Renal cortical epithelial cell (primary cell): ENCODE measurements around the gene SLAMF6. TPM values are rescaled to one million over a fixed set of nuclear protein-coding genes. Genes with fewer than 3 reads are reported as not detected.
"Not testable (repeated sequence)": the region's sequence is repeated elsewhere in the genome, so short reads cannot be mapped to it uniquely, and the experiment has no call there.

Source experiments
- DNase-seq: peaks from one replicate; pipeline ENCODE4 v3.0.0-alpha.2; 2011; ENCODE audit warnings: low read depth
- total RNA-seq: library from RNA; depleted of rRNA; stranded (reverse); fragments of >200 nt; gene quantifications from 2 replicates; pipeline ENCODE4 v1.2.3, GENCODE V29; 2014

SLAMF6 gene
- not detected in 2 replicates for total RNA-seq

DNA sequence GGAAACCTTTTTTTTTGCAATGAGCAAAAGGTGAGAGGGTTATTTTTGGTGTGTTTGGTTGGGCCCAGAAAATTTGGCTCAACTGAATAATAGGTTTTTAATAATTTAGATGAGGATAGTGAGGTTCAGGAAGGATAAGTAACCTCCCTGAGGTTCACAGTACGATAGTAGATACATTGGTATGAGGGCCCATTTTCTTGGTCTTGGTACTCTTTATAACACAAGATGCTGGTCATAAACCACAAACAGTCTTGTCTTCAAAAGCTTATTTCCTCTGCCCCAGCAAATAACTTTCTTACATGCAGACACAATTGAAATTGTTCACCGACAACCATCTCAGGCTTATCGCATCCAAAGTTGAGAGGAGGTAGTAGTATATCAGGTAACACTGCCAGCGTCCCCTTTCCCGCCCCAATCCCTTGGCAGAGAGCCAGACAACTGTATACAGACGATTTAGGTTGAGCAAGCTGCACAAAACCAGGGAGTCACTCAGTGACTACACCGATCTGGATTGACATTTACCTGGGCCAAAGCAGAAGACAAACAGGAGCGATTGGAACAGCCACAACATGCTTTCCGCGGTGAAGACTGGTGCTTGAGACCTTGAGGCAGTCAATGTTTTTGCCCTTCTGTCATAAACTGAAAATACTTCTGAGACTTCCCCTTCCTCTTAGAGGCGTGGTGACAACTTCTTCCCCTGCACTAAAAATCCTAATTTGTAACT lies at the start of gene SLAMF6:
SLAMF6 (minus strand) TSS at position 634 of the 724 bp plus-strand sequence; CDS start at position 571, 63 bp downstream.
- DNase-seq = no peak

DNA sequence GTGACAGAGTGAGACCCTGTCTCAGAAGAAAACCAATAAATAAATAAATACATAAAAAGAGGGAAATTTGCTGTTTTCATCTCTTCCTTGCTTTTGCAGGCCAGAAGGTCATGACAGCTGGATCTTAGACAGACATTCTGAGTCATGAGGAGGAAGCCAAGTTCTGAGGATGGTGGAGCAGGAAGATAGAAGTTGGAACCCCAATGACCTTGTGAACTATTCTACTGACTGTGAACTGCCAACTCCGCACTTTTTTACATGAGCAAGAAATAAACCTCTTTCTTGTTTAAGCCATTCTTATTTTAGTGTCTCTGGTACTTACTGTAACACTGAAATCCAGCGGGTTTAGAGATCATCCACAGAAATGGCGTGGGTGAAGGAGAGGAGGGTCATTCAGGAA lies 47.8 kb upstream of the SLAMF6 start:
- no peak for DNase-seq

DNA sequence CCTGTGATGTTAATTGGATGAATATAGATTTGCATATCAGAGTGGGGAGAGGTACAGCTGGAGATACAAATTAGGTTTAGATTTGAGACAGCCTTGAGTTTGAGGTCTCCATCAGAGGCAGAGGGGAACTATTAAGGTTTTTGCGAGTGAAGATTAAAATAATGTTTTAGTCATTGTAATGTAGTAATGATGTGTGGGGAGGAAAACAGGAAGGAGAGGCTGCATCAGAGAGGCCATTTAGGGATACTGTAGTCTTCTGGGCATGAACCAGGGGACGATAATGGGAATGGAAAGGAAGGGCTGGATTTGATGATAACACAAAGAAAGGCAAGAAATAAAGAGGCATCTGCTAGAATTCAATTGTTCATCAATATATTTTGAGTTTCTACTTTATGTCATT lies 46.8 kb upstream of the SLAMF6 start:
- DNase-seq = no peak

DNA sequence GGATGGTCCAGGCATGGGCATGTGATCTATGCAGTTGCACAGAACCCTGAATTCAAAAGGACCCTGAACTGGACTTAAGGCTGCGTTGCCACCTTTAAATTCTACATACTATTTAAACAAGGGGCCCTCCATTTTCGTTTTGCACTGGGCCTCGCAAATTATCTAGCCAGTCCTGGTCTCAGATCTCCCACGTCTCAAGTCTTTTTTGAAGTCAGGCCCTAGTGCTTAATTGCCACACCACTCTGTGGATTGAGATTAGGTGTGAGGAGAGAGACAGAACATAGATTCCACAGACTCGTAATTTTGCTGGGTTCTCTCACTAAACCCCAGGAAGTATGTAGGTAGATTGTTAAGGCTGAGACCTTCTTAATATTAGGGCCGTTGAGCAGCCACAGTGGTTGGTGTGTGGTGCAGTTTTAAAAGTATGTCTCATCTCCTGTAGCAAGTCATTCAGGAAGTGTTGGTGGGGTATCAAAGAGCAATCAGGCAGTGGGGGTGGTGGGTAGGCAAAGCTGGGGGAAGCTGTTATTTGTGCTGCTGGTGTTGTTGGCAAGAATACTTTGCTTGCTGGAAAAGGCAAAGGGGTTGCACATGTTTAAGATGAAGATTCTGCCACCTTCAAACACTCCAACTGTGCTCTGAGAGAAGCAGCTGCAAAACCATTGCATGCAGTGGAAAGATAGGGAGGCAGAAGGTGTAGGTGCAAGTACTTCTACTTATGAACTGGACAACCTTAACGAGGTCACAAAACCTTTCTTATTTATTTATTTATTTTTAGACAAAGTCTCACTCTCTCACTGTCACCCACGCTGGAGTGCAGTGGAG lies 45.0 kb upstream of the SLAMF6 start:
- no peak for DNase-seq

DNA sequence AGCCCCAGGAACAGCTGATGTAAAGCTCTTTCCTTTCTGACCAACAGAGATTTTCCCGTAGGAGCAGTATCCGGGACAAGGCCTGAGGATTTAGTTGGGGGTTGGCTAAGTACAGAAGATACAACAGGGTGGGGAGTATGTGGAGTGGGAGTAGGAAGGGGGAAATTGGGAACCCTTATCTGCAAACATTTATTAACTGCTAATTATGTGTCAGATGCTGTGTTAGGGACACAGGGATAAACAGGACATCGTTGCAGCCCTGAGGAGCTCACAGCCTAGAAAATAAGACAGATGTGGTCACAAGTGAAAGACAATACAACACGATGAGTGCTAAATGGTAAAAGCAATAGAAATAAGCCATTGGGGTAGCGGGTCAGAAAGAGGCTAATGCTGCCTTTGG lies 44.3 kb upstream of the SLAMF6 start:
- DNase-seq = no peak

DNA sequence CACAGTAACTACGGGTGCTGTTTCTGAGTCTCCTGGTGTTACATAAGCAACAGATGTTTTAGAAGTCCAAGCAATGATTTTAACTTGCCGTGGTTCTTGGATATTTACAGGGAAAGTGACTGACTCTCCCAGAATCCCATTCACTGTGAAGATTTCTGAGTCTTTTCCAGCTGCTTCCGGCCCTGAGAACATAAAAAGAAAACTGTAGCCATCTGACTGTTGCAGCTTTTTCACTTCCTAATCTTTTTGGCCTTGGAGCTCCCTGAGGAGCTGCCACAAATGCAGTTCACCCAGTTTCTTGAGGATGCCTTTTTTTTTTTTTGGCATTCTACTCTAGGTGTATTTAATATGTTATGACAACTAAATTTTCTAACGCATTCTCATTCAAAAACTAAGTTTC lies 42.5 kb upstream of the SLAMF6 start:
- no peak for DNase-seq

DNA sequence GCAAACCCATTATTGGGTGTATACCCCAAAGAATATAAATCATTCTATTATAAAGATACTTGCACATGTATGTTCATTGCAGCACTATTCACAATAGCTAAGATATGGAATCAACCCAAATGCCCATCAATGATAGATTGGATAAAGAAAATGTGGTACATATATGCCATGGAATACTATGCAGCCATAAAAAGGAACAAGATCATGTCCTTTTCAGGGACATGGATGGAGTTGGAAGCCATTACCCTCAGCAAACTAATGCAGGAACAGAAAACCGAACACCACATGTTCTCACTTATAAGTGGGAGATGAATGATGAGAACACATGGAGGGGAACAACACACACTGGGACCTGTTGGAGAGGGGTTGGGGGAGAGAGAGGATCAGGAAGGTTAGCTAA lies 40.2 kb upstream of the SLAMF6 start:
- DNase-seq = not testable (repeated sequence)

DNA sequence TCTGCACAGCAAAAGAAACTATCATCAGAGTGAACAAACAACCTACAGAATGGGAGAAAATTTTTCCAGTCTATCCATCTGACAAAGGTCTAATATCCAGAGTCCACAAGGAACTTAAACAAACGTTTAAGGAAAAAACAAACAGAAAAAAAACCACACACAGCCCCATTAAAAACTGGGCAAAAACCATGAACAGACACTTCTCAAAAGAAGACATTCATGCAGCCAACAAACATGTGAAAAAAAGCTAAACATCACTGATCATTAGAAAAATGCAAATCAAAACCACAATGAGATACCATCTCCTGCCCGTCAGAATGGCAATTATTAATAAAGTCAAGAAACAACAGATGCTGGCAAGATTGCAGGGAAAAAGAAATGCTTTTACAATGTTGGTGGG lies 39.7 kb upstream of the SLAMF6 start:
- DNase-seq = not testable (repeated sequence)

DNA sequence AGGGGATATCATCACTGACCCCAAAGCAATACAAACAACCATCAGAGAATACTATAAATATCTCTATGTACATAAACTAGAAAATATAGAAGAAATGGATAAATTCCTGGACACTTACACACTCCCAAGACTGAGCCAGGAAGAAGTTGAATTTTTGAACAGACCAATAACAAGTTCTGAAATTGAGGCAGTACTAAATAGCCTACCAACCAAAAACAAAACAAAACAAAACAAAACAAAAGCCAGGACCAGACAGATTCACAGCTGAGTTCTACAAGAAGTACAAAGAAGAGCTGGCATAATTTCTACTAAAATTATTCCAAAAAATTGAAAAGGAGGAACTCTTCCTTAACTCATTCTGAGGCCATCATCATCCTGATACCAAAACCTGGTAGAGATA lies 37.8 kb upstream of the SLAMF6 start:
- no peak for DNase-seq

DNA sequence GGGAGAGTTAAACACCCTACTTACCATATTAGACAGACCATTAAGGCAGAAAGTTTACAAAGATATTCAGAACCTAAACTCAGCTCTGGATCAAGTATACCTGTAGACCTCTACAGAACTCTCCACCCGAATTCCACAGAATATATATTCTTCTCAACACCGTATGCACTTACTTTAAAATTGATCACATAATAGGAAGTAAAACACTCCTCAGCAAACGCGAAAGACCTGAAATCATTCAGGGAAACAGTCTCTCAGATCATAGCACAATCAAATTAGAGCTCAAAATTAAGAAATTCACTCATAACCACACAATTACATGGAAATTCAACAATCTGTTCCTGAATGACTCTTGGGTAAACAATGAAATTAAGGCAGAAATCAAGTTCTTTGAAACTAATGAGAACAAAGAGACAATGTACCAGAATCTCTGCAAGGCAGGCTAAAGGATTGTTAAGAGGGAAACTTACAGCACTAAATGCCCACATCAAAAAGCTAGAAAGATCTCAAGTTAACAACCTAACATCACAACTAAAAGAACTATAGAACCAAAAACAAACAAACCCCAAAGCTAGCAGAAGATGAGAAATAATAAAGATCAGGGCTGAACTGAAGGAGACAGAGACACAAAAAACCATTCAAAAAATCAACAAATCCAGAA lies 37.1 kb upstream of the SLAMF6 start:
- DNase-seq = no peak

DNA sequence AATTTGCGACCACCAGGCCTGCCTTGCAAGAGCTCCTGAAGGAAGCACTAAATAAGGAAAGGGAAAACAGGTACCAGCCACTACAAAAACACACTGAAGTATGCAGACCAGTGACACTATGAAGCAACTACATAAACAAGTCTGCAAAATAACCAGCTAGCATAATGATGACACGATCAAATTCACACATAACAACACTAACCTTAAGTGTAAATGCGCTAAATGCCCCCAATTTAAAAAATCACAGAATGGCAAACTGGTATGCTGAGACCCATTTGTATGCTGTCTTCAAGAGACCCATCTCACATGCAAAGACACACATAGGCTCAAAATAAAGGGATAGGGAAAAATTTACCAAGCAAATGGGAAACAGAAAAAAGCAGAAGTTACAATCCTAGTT lies 36.4 kb upstream of the SLAMF6 start:
- not testable (repeated sequence) for DNase-seq

DNA sequence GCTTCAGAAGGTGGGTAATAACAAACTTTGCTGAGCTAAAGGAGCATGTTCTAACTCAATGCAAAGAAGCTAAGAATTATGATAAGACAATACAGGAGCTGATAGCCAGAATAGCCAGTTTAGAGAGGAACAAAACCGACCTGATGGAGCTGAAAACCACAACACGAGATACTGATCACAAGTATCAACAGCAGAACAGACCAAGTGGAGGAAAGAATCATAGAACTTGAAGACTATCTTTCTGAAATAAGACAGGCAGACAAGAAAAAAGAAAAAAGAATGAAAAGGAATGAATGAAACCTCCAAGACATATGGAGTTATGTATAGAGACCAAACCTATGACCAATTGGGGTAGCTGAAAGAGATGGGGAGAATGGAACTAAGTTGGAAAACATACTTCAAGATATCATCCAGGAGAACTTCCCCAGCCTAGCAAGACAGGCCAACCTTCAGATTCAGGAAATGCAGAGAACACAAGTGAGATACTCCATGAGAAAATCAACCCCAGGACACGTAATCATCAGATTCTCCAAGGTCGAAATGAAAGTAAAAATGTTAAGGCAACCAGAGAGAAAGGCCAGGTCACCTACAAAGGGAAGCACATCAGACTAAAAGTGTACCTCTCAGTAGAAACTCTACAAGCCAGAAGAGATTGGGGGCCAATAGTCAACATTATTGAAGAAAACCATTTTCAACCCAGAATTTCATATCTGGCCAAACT lies 35.8 kb upstream of the SLAMF6 start:
- no peak for DNase-seq

DNA sequence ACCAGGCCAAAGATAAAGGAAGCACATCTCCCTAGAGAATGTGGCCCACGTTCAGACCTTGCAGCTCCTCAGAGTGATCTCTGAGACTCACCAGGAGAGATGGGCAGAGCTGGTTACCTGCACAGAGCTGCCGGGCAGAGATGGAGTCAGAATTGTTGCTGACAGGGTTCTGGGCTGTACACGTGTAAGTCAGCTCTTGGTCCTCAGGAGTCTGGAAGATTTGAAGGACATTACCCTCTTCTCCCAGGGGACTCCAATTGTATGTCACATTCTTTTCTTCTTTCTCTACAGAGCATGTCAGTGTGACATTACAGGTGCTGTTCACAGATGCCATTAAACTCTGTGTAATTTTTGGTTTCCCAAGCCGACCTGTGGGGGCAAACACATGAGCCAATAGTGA lies 30.7 kb upstream of the SLAMF6 start:
- no peak for DNase-seq

DNA sequence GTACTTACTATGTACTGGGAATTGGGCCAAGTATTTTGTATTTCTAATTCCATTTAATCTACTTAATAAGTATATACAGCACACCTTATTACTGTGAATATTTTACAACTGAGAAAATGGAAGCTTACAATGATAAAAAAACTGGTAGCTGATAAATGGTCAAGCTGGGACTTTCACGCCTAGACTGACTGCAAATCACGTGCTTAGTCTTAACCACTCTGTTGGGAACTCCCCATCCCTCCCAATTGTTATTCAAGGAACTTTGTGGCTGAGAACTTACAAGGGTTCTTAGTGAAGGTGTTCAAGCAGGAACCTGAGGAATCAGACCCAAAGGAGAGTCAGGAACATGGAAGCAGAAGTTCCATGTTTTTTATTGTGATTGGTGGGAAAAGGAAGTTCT lies 29.4 kb upstream of the SLAMF6 start:
- DNase-seq = no peak

DNA sequence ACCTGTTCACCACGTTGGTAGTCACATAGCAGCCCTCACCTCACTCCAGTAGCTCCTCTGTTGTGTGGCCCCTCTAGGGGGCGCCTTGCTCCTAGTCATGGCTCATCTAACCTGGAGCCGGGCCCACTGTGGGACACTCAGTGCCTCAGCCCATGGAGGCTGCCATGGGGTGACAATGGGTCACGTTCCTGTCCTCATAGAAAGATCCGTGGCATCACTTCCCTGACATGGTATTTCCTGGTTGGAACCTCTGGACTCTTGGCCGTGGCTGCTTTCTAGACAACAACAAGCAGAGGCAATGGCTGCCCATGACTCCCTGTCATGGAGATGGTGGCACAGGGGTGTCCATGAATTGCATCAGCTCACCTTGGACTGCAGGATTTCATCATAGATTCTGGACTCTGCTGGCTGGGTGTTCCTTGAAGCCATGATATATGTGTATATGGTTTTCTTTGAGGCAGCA lies 27.5 kb upstream of the SLAMF6 start:
- no peak for DNase-seq

DNA sequence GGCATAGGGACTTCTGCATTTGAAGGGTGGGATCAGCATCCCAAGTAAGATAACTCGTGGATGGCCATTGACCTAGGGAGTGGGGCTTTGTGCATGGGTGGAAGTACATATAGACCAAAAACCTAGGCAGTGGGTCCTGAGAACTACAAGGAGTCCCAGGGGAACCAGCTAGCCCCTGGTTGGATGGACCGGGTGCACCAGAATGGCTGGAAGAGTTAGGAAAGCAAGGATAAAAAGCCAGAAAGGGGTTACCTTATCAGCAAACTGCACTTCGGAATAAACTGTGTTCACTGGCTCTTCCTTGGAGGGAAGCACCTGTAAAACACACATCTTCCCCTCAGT lies 26.6 kb upstream of the SLAMF6 start:
- no peak for DNase-seq

DNA sequence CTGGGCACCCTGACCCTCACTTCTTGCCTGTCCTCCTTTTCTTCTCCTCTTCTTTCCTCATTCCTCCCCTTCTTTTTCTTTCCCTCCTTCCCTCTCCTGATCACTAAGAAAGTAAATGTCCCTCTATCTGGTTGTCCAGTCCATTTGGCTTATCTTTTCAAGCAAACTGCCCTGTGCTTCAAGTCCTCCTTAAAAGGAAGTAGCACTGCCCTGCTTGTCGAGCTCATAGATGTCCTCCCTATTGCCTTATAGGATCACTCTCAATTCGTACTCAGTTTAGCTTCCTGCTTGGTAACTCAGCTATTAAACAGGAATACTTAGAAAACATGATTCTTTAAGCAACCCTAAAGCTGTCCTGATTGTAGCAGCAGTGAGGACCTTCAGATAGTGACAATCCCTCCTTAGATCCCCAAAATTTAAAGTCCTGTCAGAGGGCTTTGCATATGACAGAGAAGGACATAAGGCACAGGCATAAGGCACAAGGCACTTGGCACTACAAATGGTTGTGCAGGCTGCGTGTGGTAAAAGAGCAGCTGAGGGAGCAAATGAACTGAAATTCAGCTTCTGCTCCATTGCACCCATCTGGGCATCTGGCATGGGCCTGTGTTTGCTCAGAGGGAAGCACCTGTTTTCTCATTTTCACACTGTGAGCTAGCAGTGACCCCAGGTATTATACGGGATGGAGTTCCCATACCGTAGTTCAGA lies 26.1 kb upstream of the SLAMF6 start:
- DNase-seq = no peak

DNA sequence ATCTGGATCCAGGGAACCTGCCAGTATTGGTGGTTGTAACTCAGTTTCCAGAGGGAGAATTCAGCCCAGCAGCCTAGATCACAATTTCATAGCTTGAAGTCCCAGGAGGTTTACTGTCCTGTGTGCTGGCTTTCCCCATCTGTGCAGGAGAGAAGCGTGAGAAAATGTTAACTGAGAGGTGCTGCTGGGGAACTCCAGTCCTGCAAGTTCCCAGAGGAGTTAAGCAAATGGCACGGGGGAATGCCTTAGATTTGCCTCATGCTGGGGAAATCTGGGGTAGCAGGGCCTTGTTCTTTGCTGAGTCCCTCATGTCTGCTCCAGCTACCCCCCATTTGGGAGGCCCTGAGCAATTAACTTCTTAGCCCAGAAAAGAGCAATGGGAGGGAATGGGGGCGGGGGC lies 25.1 kb upstream of the SLAMF6 start:
- no peak for DNase-seq

DNA sequence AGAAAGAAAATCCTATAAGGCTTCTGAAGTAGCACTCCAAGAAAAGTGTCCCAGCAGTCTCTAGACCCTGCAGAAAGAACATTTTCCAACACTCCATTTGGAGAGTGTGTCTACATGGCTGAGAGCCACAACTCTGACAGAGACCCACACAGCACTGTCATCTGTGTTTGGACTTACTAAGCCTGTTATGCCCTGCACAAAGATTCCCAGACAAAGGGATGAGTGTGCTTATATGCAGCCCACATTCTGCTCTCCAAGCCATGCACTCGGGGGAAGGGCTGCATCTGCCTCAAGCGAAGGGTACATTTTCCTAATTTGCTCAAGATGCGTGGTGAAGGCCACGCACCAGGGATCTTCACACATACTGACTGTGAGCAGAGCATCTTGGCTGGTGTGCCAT lies 24.4 kb upstream of the SLAMF6 start:
- DNase-seq = no peak

DNA sequence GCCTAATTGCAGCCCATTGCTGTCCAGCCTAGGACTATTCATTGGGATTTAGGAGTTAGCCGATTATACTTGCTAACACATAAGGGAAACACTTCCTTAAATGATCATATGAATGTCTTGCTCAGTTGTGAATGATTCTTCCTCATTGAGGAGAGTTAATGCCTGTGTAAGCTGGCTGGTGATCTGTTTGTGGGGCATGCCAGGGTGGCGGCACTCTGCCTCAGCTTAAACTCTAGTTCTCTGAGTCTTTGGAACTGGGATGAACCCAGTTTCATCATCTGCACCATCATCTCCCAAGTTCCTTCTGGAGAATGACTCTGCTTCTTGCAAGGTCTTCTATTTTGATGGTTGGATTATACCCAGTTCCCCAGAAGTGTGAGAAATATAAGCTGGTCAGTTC lies 23.9 kb upstream of the SLAMF6 start:
- no peak for DNase-seq

DNA sequence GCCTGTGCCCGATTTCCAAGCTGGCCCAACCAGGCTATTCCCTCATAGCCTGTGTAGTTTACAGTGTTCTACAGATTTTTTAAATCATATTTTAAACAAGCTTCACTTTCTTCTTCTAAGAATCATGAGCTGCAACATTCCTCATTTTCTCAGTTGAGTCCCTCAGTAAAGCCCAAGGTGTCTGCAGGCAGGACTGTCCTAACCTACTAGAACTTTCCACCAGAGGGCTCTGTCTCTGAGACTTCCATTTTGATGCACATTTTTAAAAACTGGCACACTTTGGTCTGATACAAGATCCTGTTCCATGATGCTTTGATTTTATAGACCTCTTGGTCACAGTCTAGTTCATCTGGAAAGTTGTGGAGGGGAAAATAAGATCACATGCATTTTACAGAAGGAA lies 21.6 kb upstream of the SLAMF6 start:
- DNase-seq = peak; percentile 13
